GM10266 (cell line): ENCODE data around the gene CDC42BPA.

Source experiments
- DNase-seq: peaks from one replicate; pipeline ENCODE4 v3.0.0; 2012; ENCODE audit errors: extremely low spot score
- CTCF ChIP-seq: IDR thresholded peaks from 2 replicates; pipeline ENCODE4 v1.5.1; 2012; ENCODE audit warnings: mild to moderate bottlenecking, low read depth; ENCODE audit not compliant: control insufficient read depth, insufficient read depth; ENCODE audit errors: missing control alignments

Gene CDC42BPA

GRCh38 chr1:227265891-227266290 is 52.4 kb downstream of the CDC42BPA start:
- no peak for TF ChIP-seq CTCF
- DNase-seq = no peak

GRCh38 chr1:227263869-227264268 is 54.4 kb downstream of the CDC42BPA start:
- no peak for DNase-seq
- TF ChIP-seq CTCF = no peak

GRCh38 chr1:227261501-227261900 is 56.8 kb downstream of the CDC42BPA start:
- no peak for DNase-seq
- TF ChIP-seq CTCF = no peak

- no peak for DNase-seq
These were observed 57.9 kb downstream of the CDC42BPA start for GRCh38 chr1:227260433-227260832.

GRCh38 chr1:227257964-227258363 is 60.3 kb downstream of the CDC42BPA start:
- DNase-seq = no peak
- TF ChIP-seq CTCF = no peak

More at GRCh38 chr1:227260433-227260832, 57.9 kb downstream of the CDC42BPA start:
- TF ChIP-seq CTCF = no peak

- no peak for DNase-seq
- no peak for TF ChIP-seq CTCF
These were observed 63.1 kb downstream of the CDC42BPA start for GRCh38 chr1:227255086-227255732.

GRCh38 chr1:227253065-227253464 is 65.2 kb downstream of the CDC42BPA start:
- DNase-seq = no peak
- TF ChIP-seq CTCF = no peak
